Measurements from ENCODE around the gene RFTN1. TPM values are rescaled to one million over a fixed set of nuclear protein-coding genes. Genes with fewer than 3 reads are reported as not detected.

RFTN1 gene
- total RNA-seq, 2 experiments from 2014 or later, result 81.8 to 152 TPM

- Histone ChIP-seq H2AFZ (ENCODE audit: low read length) (no peak overlapping the region), H3K4me1 (ENCODE audit: insufficient read depth, low read length, poor library complexity, severe bottlenecking) (peaks cover 38% of the 10 kb centered on the region), H4K20me1 (ENCODE audit: insufficient read depth, low read length) (no peaks in the 10 kb centered on the region), H3K4me2 (ENCODE audit: low read length) (peak overlapping the region; percentile 34), H3K9me3 (ENCODE audit: low read length) (peaks cover 30% of the 10 kb centered on the region), H3K9me2 (ENCODE audit: insufficient read depth, low read length) (no peaks in the 10 kb centered on the region), H3K79me2 (ENCODE audit: insufficient read depth, low read depth, low read length) (peaks cover 8% of the 10 kb centered on the region; the same call in 1 of the 2 replicates), H3K36me3 (ENCODE audit: insufficient read depth, low read length) (peaks cover 15% of the 10 kb centered on the region; the same call in 1 of the 2 replicates), H3K4me3 (ENCODE audit: low read depth, low read length, poor library complexity, severe bottlenecking) (no peak overlapping the region), H3K27ac (ENCODE audit: low read depth, low read length, poor library complexity, severe bottlenecking) (no peak overlapping the region)
- ChIA-PET CTCF (ENCODE audit: unreplicated experiment) (interaction anchor here (1.0 kb wide), 1 partner anchor 183 kb away, joined by 4 read pairs; no protein-coding TSS in a partner anchor), POLR2A (interaction anchor here (1.3 kb wide), 1 partner anchor 16 kb away, joined by 4 read pairs; no protein-coding TSS in a partner anchor)
- intact Hi-C loops (cut with micrococcal nuclease; ENCODE audit: unreplicated experiment), result no loop called here
- no peak for DNase-seq (ENCODE audit: low spot score)
- no TSS peak for BruUV-seq (replicated peaks)
- TF ChIP-seq CTCF (conservative IDR thresholded peaks at IDR 0.05; ENCODE audit: low read length) (no peak), EZH2phosphoT487 (IDR thresholded peaks at IDR 0.05; ENCODE audit: borderline replicate concordance, low read depth, low read length) (no peak)
Observed at GRCh38 chr3:16520241-16520969, 6.9 kb upstream of the RFTN1 start.

GRCh38 chr3:16516695-16517481, 3.4 kb upstream of the RFTN1 start:
- intact Hi-C loops (cut with micrococcal nuclease; ENCODE audit: unreplicated experiment), result no loop called here
- TF ChIP-seq CTCF (conservative IDR thresholded peaks at IDR 0.05; ENCODE audit: low read length) (peak; percentile 55), EZH2phosphoT487 (IDR thresholded peaks at IDR 0.05; ENCODE audit: borderline replicate concordance, low read depth, low read length) (no peak)
- POLR2A ChIA-PET, result interaction anchor here (0.7 to 6.8 kb wide), 18 partner anchors 8 to 1229 kb away, joined by 3 to 59 read pairs (median 5); no protein-coding TSS in a partner anchor
- H3K9me3 ChIP-seq (ENCODE audit: low read length), result peaks cover 1% of the 10 kb centered on the region; the same call in 1 of the 2 replicates
- CTCF ChIA-PET (ENCODE audit: unreplicated experiment), result interaction anchor here (0.7 to 1.6 kb wide), 5 partner anchors 9 to 154 kb away, joined by 3 to 5 read pairs (median 3); no protein-coding TSS in a partner anchor
- H2AFZ ChIP-seq (ENCODE audit: low read length), result no peak overlapping the region; the same call in 1 of the 2 replicates
- no peak for DNase-seq (ENCODE audit: low spot score)
- H3K36me3 ChIP-seq (ENCODE audit: insufficient read depth, low read length), result peaks cover 8% of the 10 kb centered on the region; the same call in 1 of the 2 replicates
- H3K79me2 ChIP-seq (ENCODE audit: insufficient read depth, low read depth, low read length), result peaks cover 37% of the 10 kb centered on the region
- BruUV-seq (replicated peaks), result no TSS peak
- peak overlapping the region; percentile 92 for H3K4me3 ChIP-seq (ENCODE audit: low read depth, low read length, poor library complexity, severe bottlenecking)
- no peaks in the 10 kb centered on the region for H4K20me1 ChIP-seq (ENCODE audit: insufficient read depth, low read length)
- peak overlapping the region; percentile 24 for H3K27ac ChIP-seq (ENCODE audit: low read depth, low read length, poor library complexity, severe bottlenecking)
- H3K4me2 ChIP-seq (ENCODE audit: low read length), result peak overlapping the region; percentile 99
- H3K4me1 ChIP-seq (ENCODE audit: insufficient read depth, low read length, poor library complexity, severe bottlenecking), result peaks cover 50% of the 10 kb centered on the region
- H3K9me2 ChIP-seq (ENCODE audit: insufficient read depth, low read length), result no peaks in the 10 kb centered on the region

All from OCI-LY7 (cell line).